ENCODE results near the gene MED26.
"Not testable (repeated sequence)": the region's sequence is repeated elsewhere in the genome, so short reads cannot be mapped to it uniquely, and the experiment has no call there.

The MED26 gene, protein sequence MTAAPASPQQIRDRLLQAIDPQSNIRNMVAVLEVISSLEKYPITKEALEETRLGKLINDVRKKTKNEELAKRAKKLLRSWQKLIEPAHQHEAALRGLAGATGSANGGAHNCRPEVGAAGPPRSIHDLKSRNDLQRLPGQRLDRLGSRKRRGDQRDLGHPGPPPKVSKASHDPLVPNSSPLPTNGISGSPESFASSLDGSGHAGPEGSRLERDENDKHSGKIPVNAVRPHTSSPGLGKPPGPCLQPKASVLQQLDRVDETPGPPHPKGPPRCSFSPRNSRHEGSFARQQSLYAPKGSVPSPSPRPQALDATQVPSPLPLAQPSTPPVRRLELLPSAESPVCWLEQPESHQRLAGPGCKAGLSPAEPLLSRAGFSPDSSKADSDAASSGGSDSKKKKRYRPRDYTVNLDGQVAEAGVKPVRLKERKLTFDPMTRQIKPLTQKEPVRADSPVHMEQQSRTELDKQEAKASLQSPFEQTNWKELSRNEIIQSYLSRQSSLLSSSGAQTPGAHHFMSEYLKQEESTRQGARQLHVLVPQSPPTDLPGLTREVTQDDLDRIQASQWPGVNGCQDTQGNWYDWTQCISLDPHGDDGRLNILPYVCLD

DNA sequence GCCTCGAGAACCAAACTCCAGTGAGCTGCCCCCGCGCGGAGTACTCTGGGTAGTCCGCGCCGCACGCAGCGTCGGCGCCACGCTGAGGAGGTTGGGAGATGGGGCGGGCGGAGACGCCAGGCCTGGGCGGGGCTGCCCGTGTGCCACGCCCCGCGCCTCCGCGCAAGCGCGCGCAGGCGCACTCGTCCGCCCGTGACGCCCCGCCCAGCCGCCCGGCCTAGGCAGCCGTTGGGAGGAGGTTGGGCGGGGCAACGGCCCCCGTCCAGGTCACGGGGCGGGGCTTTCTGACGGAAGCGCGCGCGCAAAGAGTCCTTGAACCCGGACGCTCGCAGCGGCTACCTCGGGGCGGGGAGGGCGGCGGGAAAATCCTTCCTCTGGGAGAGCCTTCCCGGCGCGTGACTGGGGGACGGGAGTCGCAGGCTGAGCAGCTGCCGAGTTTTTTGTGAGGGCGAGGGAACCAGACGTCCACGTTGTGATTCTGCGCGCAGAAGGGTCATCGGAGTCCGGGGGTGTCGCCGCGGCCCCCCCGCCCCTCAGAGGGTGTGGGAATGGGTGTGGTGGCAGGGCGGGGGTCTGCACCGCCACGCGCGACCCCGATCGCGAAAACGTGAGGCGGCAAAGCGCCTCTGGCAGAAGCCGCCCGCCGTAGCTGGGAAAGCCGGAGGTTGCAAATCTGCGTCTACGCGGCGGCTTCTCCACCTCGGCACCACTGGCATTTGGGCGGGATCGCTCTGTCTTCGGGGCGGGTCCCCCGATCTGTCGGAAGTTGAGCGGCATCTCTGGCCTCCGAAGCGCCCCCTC lies at the start of gene MED26:
TSS of gene MED26 (minus strand) at position 22 of the 801 bp plus-strand sequence. CDS start 261 bp downstream, outside the sequence.
- H3K4me3 ChIP-seq (ENCODE audit: control insufficient read depth, low read depth, low read length), result peak within 1 kb of the TSS; percentile 90
- DNase-seq (ENCODE audit: low read depth), result peak; percentile 89
- TF ChIP-seq, protein P1, sequence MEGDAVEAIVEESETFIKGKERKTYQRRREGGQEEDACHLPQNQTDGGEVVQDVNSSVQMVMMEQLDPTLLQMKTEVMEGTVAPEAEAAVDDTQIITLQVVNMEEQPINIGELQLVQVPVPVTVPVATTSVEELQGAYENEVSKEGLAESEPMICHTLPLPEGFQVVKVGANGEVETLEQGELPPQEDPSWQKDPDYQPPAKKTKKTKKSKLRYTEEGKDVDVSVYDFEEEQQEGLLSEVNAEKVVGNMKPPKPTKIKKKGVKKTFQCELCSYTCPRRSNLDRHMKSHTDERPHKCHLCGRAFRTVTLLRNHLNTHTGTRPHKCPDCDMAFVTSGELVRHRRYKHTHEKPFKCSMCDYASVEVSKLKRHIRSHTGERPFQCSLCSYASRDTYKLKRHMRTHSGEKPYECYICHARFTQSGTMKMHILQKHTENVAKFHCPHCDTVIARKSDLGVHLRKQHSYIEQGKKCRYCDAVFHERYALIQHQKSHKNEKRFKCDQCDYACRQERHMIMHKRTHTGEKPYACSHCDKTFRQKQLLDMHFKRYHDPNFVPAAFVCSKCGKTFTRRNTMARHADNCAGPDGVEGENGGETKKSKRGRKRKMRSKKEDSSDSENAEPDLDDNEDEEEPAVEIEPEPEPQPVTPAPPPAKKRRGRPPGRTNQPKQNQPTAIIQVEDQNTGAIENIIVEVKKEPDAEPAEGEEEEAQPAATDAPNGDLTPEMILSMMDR (conservative IDR thresholded peaks at IDR 0.05; ENCODE audit: control insufficient read depth, insufficient read depth, low read depth, low read length), result no peak

DNA sequence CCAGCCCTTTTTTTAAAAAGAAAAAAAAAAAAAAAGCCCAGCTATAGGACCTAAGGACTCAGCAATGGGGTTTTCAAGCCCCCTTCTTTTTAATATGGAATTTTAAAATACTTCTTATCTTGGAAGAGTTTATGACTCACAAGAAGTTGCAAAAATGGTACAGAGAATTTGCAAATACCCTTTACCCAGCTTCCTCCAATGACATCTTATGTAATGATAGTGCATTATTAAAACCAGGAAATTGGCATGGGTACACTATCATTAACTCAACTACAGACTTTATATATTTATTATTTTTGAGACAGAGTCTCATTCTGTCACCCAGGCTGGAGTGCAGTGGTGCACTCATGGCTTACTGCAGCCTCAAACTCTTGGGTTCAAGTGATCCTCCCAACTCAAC lies 49.1 kb upstream of the MED26 start:
- TF ChIP-seq, protein P1 (conservative IDR thresholded peaks at IDR 0.05; ENCODE audit: control insufficient read depth, insufficient read depth, low read depth, low read length), result no peak
- no peak overlapping the region for H3K4me3 ChIP-seq (ENCODE audit: control insufficient read depth, low read depth, low read length)
- no peak for DNase-seq (ENCODE audit: low read depth)

DNA sequence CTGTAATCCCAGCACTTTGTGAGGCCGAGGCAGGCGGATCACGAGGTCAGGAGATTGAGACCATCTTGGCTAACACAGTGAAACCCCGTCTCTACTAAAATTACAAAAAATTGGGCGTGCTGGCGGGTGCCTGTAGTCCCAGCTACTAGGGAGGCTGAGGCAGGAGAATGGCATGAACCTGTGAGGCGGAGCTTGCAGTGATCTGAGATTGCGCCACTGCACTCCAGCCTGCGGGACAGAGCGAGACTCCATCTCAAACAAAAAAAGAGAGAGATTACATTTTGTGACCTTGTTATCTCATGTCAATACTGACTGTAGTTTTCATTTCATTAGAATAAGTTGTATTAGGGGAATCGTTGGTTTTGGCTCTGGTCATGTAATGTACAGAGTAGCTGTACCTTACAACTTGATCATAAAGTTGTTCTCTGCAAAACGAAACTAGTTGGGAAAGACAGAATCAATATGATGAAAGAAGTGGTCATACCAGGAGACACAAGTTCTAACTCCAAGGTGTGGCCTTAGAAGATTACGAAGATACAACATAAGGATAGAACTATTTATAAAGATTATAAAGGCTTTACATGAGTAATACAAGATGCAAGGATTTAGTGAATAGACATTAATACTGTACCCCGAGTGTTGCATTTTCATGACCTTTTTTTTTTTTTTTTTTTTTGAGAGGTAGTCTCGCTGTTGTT lies 48.2 kb upstream of the MED26 start:
- TF ChIP-seq, protein P1 (conservative IDR thresholded peaks at IDR 0.05; ENCODE audit: control insufficient read depth, insufficient read depth, low read depth, low read length), result no peak
- no peak overlapping the region for H3K4me3 ChIP-seq (ENCODE audit: control insufficient read depth, low read depth, low read length)

DNA sequence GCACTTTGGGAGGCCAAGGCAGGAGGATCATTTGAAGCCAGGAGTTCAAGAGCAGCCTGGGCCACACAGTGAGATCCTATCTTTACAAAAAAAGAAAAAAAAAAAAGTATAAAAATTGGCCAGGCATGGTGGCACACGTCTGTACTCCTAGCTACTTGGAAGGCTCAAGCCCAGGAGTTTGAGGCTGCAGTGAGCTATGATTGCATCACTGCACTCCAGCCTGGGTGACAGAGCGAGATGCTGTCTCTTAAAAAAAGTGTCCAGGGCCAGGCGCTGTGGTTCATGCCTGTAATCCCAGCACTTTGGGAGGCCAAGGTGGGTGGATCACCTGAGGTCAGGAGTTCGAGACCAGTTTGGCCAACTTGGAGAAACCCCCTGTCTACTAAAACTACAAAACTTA lies 45.8 kb upstream of the MED26 start:
- not testable (repeated sequence) for DNase-seq (ENCODE audit: low read depth); H3K4me3 ChIP-seq (ENCODE audit: control insufficient read depth, low read depth, low read length)

More for the DNA sequence above, 48.2 kb upstream of the MED26 start:
- no peak for DNase-seq (ENCODE audit: low read depth)

DNA sequence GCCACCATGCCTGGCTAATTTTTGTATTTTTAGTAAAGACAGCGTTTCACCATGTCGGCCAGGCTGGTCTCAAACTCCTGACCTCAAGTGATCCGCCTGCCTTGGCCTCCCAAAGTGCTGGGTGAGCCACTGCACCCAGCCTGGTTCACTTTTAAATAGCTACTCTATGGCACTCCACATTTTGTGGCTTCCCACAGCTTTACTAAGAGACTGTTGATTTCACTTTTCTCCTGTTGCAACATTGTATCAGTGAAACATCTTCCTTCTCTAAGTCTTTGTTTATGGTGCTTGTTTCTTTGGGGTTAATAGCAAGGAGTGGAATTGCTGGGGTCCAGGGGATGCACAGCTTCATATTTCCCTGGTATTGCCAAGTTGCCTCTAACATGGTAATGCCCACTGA lies 45.2 kb upstream of the MED26 start:
- TF ChIP-seq, protein P1 (conservative IDR thresholded peaks at IDR 0.05; ENCODE audit: control insufficient read depth, insufficient read depth, low read depth, low read length), result no peak
- no peak for DNase-seq (ENCODE audit: low read depth)
- no peak overlapping the region for H3K4me3 ChIP-seq (ENCODE audit: control insufficient read depth, low read depth, low read length)

DNA sequence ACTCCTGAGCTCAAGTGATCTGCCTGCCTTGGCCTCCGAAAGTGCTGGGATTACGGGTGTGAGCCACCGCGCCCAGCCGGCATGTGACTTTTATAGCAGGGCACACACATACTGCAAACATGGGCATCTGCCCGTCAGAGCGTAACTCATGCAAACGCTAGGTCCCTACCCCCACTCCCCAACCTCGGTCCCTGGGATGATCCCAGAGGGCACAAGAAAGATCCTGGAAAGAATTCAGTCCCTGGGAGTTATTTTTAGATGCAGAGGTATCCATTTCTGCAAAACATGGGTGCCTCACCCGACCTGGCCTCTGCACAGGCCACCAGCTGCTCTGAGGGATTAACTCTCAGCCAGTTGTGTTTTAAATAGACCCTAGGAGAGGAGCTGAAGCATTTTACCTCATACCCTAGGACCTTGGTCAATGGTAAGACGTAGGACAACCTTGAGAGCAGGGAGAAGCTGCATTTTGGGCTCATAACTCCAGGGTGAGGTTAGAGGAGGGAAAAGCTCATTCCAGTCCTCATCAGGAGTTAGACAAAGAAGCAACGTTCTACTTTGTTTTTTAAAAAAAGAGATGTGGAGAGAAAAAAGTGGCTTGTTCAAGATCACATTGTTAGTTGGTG lies 43.8 kb upstream of the MED26 start:
- TF ChIP-seq, protein P1 (conservative IDR thresholded peaks at IDR 0.05; ENCODE audit: control insufficient read depth, insufficient read depth, low read depth, low read length), result no peak
- H3K4me3 ChIP-seq (ENCODE audit: control insufficient read depth, low read depth, low read length), result no peak overlapping the region
- DNase-seq (ENCODE audit: low read depth), result no peak
